A673 (cell line): Measurements from ENCODE around the gene AGAP5.

Experiments used
- CTCF ChIP-seq: fragments of 300-800, 200-600 bp; sonication (generic); conservative IDR thresholded peaks from 2 replicates; pipeline ENCODE4 v1.5.1; 2017; ENCODE audit warnings: low read depth, mild to moderate bottlenecking, antibody characterized with exemption, low read length, moderate library complexity, mixed read lengths
- EZH2 ChIP-seq: fragments of 200-600 bp; sonication (generic); IDR thresholded peaks from 2 replicates; pipeline ENCODE4 v1.6.1; 2017; ENCODE audit warnings: borderline replicate concordance, low read depth, mild to moderate bottlenecking, mixed read lengths, antibody characterized with exemption, low read length; ENCODE audit not compliant: poor library complexity, severe bottlenecking

- TF ChIP-seq CTCF, result no peak
- no peak for TF ChIP-seq EZH2
These were observed 19.6 kb upstream of the AGAP5 start for GRCh38 chr10:73717556-73717955.
